Esophagus muscularis mucosa (tissue), 4 donors: Measurements from ENCODE around the gene CACNA1E. TPM values are rescaled to one million over a fixed set of nuclear protein-coding genes. Genes with fewer than 3 reads are reported as not detected.
A peak's percentile ranks its signal among the peaks of the same experiment; 100 is the strongest.
"Not testable (repeated sequence)": the region's sequence is repeated elsewhere in the genome, so short reads cannot be mapped to it uniquely, and the experiment has no call there.

Source experiments
- DNase-seq: peaks from one replicate; pipeline ENCODE4 v3.0.0-alpha.2; 2017; ENCODE audit errors: extremely low spot score
- H3K27ac ChIP-seq, 4 donors: fragments of 200-600 bp; sonication (generic); replicated peaks in 1 of 4; 1 replicate in 3 of 4; 2 replicates in 1 of 4; pipeline ENCODE4 v1.5.1; 2016 to 2019; ENCODE audit warnings: mild to moderate bottlenecking in 1 of 4
- H3K27me3 ChIP-seq, 4 donors: fragments of 200-600 bp; sonication (generic); one replicate each; pipeline versions ENCODE4 v1.5.1 to v1.6.0; 2016 to 2019
- H3K36me3 ChIP-seq, 4 donors: fragments of 200-600 bp; sonication (generic); one replicate each; pipeline ENCODE4 v1.5.1; 2016 to 2019
- H3K4me1 ChIP-seq, 4 donors: fragments of 200-600 bp; sonication (generic); one replicate each; pipeline ENCODE4 v1.5.1; 2016 to 2019
- H3K4me3 ChIP-seq, 4 donors: fragments of 200-600 bp; sonication (generic); 1 replicate in 2 of 4; 2 replicates in 2 of 4; pipeline ENCODE4 v1.5.1; 2016 to 2019; ENCODE audit warnings: mild to moderate bottlenecking in 4 of 4, moderate library complexity in 1 of 4
- H3K9me3 ChIP-seq, 4 donors: fragments of 200-600 bp; sonication (generic); 1 replicate in 3 of 4; 2 replicates in 1 of 4; pipeline ENCODE4 v1.5.1; 2016 to 2019
- CTCF ChIP-seq, 3 experiments: fragments of 200-600 bp in 2 of 3; fragments of 450-650 bp in 1 of 3; sonication (generic) in 2 of 3; IDR thresholded peaks; one replicate each; pipeline ENCODE4 v1.5.1; 2017 to 2019; ENCODE audit warnings: antibody characterized with exemption in 3 of 3, mild to moderate bottlenecking in 2 of 3, moderate library complexity in 1 of 3
- EP300 ChIP-seq: sonication (generic); formaldehyde crosslinking; IDR thresholded peaks from one replicate; pipeline ENCODE4 v1.6.1; 2017; ENCODE audit warnings: antibody characterized with exemption
- POLR2A ChIP-seq: fragments of 450-650 bp; IDR thresholded peaks from one replicate; pipeline ENCODE4 v1.6.1; 2017; ENCODE audit warnings: antibody characterized with exemption, moderate library complexity, mild to moderate bottlenecking, low read depth
- POLR2AphosphoS5 ChIP-seq, 2 donors: sonication (generic); formaldehyde crosslinking; IDR thresholded peaks; one replicate each; pipeline ENCODE4 v1.6.1; 2017; ENCODE audit warnings: antibody characterized with exemption in 2 of 2
- WGBS: methylation state at CpG from one replicate; pipeline ENCODE4 v1.1.5; 2018; 5-methylcytosine and 5-hydroxymethylcytosine counted together
- intact Hi-C: fragments of 100-400 bp; cut with DNase I; formaldehyde crosslinking; loops from one replicate; pipeline ENCODE4 v1.15.1; 2023
- total RNA-seq, 4 donors: library from RNA; depleted of rRNA; stranded (reverse); fragments of >200 nt; gene quantifications; one replicate each; pipeline versions ENCODE4 v1.1.0 to v1.2.1, GENCODE V29; 2016

The CACNA1E gene
- total RNA-seq, 4 donors from 2014 or later, result under 0.01 to 0.66 (median 0.25) TPM

- H3K4me3 ChIP-seq, result no peak overlapping the region
- no peaks in the 10 kb centered on the region for H3K36me3 ChIP-seq
- no peak overlapping the region for H3K27ac ChIP-seq
- 84% methylated on average over 5 of the region's 5 CpGs for WGBS
- H3K9me3 ChIP-seq, result no peaks in the 10 kb centered on the region
- no peak for DNase-seq
- H3K27me3 ChIP-seq, result no peaks in the 10 kb centered on the region
- intact Hi-C loops, result no loop called here
- peaks cover 0 to 4% (median 0%) of the 10 kb centered on the region in 4 donors for H3K4me1 ChIP-seq
- TF ChIP-seq POLR2AphosphoS5 (IDR thresholded peaks at IDR 0.05) (no peak), POLR2A (no peak), EP300 (no peak), CTCF (IDR thresholded peaks at IDR 0.05) (no peak)
Observed at GRCh38 chr1:181541458-181541857, 58.1 kb downstream of the CACNA1E start.

GRCh38 chr1:181541947-181542346 lies 58.6 kb downstream of the CACNA1E start:
- no peak overlapping the region for H3K4me3 ChIP-seq
- H3K36me3 ChIP-seq, result no peaks in the 10 kb centered on the region
- H3K9me3 ChIP-seq, result no peaks in the 10 kb centered on the region
- no peak overlapping the region for H3K27ac ChIP-seq
- no peak for TF ChIP-seq POLR2AphosphoS5 (IDR thresholded peaks at IDR 0.05)
- TF ChIP-seq EP300, result no peak
- no peak for TF ChIP-seq CTCF (IDR thresholded peaks at IDR 0.05)
- no peak for TF ChIP-seq POLR2A
- H3K4me1 ChIP-seq, result peaks cover 0 to 4% (median 0%) of the 10 kb centered on the region in 4 donors
- 80% methylated on average over 2 of the region's 2 CpGs for whole genome bisulfite sequencing
- DNase-seq, result no peak
- intact Hi-C loops, result no loop called here
- H3K27me3 ChIP-seq, result no peaks in the 10 kb centered on the region

DNA sequence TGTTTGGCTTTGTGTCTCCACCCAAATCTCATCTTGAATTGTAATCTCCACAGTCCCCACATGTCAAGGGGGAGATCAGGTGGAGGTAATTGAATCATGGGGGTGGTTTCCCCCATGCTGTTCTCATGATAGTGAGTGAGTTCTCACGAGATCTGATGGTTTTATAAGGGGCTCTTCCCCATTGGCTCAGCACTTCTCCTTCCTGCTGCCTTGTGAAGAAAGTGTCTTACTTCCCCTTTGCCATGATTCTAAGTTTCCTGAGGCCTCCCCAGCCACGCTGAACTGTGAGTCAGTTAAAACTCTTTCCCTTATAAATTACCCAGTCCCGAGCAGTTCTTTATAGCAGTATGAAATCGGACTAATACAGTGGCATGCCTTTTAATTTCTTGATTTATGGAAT lies 59.1 kb downstream of the CACNA1E start:
- H3K27ac ChIP-seq, H3K36me3 ChIP-seq, intact Hi-C loops, DNase-seq, H3K9me3 ChIP-seq, H3K27me3 ChIP-seq, H3K4me1 ChIP-seq, H3K4me3 ChIP-seq: not testable (repeated sequence)
- 68% methylated on average over 4 of the region's 4 CpGs for WGBS

DNA sequence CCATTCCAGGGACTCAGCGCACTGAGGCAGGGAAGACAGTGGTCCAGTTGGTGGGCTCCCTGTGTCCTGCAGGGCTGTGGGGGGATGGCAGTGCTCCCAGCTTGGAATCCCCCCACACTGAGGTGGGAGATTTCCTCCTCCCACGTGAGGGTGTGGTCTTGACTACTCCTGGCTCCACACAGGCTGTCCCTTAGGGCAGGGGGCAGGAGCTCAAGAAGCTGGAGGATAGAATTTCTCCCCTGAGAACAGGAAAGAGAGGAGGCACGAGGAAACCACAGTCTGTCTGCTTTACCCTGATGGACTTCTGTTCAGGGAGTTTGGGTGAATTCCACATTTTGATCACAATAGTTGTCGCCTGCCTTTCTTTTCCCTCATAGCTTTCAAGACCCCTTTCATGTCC lies 62.1 kb downstream of the CACNA1E start:
- TF ChIP-seq EP300 (no peak), POLR2AphosphoS5 (IDR thresholded peaks at IDR 0.05) (no peak), CTCF (IDR thresholded peaks at IDR 0.05) (no peak)
- Histone ChIP-seq H3K9me3 (no peaks in the 10 kb centered on the region), H3K36me3 (no peaks in the 10 kb centered on the region), H3K4me1 (peaks cover 4 to 20% (median 18%) of the 10 kb centered on the region in 4 donors), H3K27ac (no peak overlapping the region), H3K27me3 (no peaks in the 10 kb centered on the region), H3K4me3 (no peak overlapping the region)
- intact Hi-C loops, result no loop called here
- 63% methylated on average over 4 of the region's 4 CpGs for WGBS
- no peak for DNase-seq

DNA sequence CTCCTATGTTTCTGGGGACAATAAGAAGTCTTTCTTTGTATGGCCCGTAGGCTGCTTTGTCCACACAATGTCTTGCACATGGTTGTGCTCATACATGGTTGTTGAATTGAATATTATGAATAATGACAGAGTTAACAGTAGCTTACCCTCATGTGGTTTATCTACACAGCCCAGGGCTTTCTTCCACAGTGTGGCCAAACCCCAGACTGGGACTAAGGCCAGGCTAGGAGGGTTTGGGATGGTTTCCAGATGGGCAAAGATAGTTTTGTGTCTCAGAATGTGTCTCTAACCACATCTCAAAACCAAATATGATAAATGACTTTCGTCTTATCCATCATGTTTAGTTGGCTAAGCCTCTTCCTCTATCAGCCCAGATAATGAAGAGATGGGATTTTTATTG lies 65.2 kb downstream of the CACNA1E start:
- no peak for TF ChIP-seq POLR2AphosphoS5 (IDR thresholded peaks at IDR 0.05)
- TF ChIP-seq POLR2A, result no peak
- TF ChIP-seq EP300, result no peak
- Histone ChIP-seq H3K4me3 (no peak overlapping the region), H3K4me1 (peaks cover 0 to 39% (median 37%) of the 10 kb centered on the region in 4 donors), H3K27ac (no peak overlapping the region), H3K27me3 (no peaks in the 10 kb centered on the region), H3K36me3 (no peaks in the 10 kb centered on the region), H3K9me3 (no peaks in the 10 kb centered on the region)
- no peak for DNase-seq
- intact Hi-C loops, result no loop called here
- 91% methylated on average over 2 of the region's 2 CpGs for WGBS

GRCh38 chr1:181551249-181551648 lies 67.9 kb downstream of the CACNA1E start:
- WGBS, result 22% methylated on average over 6 of the region's 6 CpGs
- Histone ChIP-seq H3K9me3 (no peaks in the 10 kb centered on the region), H3K36me3 (no peaks in the 10 kb centered on the region), H3K4me1 (peaks cover 0 to 39% (median 37%) of the 10 kb centered on the region in 4 donors), H3K4me3 (no peak overlapping the region), H3K27me3 (no peaks in the 10 kb centered on the region), H3K27ac (peak overlapping the region; percentile 59 to 78 (median 73))
- TF ChIP-seq CTCF (IDR thresholded peaks at IDR 0.05) (no peak), POLR2AphosphoS5 (IDR thresholded peaks at IDR 0.05) (peak; percentile 54 to 69)
- intact Hi-C loops, result no loop called here
- DNase-seq, result no peak
